PC-9 (cell line): ENCODE results near the gene UNC5B. TPM values are rescaled to one million over a fixed set of nuclear protein-coding genes. Genes with fewer than 3 reads are reported as not detected.

Experiments used
- BruUV-seq: library from RNA; stranded (reverse); fragments of 400-500 nt; replicated peaks from 2 replicates; lab custom pipeline; 2021; lab: Mats Ljungman, UMichigan
- CTCF ChIA-PET: fragments of 300-600 bp; sonication (Branson Sonifier 250); formaldehyde crosslinking; loops from one replicate; lab custom pipeline; 2022; ENCODE audit warnings: antibody characterized with exemption; lab: Charles Lee
- POLR2A ChIA-PET: fragments of 300-600 bp; sonication (Branson Sonifier 250); formaldehyde crosslinking; loops from one replicate; lab custom pipeline; 2022; ENCODE audit warnings: antibody characterized with exemption; ENCODE audit not compliant: unreplicated experiment; lab: Charles Lee
- DNase-seq, 2 experiments: peaks; one replicate each; pipeline versions ENCODE4 v3.0.0 to v3.0.0-alpha.2; 2015 to 2022; ENCODE audit warnings: mixed read lengths in 1 of 2
- H2AFZ ChIP-seq: fragments of 200-600 bp; sonication (generic); 2 replicates; pipeline ENCODE4 v1.8.1; 2017; ENCODE audit warnings: antibody characterized with exemption
- H3F3A ChIP-seq: fragments of 200-600 bp; sonication (generic); 2 replicates; pipeline ENCODE4 v1.8.1; 2017; ENCODE audit warnings: antibody characterized with exemption, mild to moderate bottlenecking, low read depth; ENCODE audit not compliant: insufficient read depth
- H3K27ac ChIP-seq: fragments of 200-600 bp; sonication (generic); 2 replicates; pipeline ENCODE4 v1.6.1; 2016; ENCODE audit warnings: mixed run types
- H3K27me3 ChIP-seq: fragments of 200-600 bp; sonication (generic); 2 replicates; pipeline ENCODE4 v1.6.1; 2016; ENCODE audit warnings: low read depth, mixed run types; ENCODE audit not compliant: insufficient read depth
- H3K36me3 ChIP-seq: fragments of 200-600 bp; sonication (generic); 2 replicates; pipeline ENCODE4 v1.6.1; 2016; ENCODE audit warnings: low read depth, mixed run types
- H3K4me1 ChIP-seq: fragments of 200-600 bp; sonication (generic); replicated peaks from 2 replicates; pipeline ENCODE4 v1.6.1; 2016; ENCODE audit warnings: mixed run types; ENCODE audit not compliant: insufficient read depth
- H3K4me2 ChIP-seq: fragments of 200-600 bp; sonication (generic); 2 replicates; pipeline ENCODE4 v1.6.1; 2017; ENCODE audit warnings: mixed run types
- H3K4me3 ChIP-seq: fragments of 200-600 bp; sonication (generic); 2 replicates; pipeline ENCODE4 v1.6.1; 2016; ENCODE audit warnings: mixed run types
- H3K79me2 ChIP-seq: fragments of 200-600 bp; sonication (generic); 2 replicates; pipeline ENCODE4 v1.6.1; 2017; ENCODE audit warnings: low read depth, mixed run types
- H3K9me2 ChIP-seq: fragments of 200-600 bp; sonication (generic); 2 replicates; pipeline ENCODE4 v1.8.1; 2017; ENCODE audit warnings: mild to moderate bottlenecking; ENCODE audit not compliant: insufficient read depth
- H3K9me3 ChIP-seq: fragments of 200-600 bp; sonication (generic); 2 replicates; pipeline ENCODE4 v1.8.1; 2016; ENCODE audit warnings: low read depth; ENCODE audit not compliant: insufficient read depth
- H4K20me1 ChIP-seq: fragments of 200-600 bp; sonication (generic); 2 replicates; pipeline ENCODE4 v1.8.1; 2017; ENCODE audit not compliant: insufficient read depth
- EZH2 ChIP-seq: fragments of 200-600 bp; sonication (generic); IDR thresholded peaks from 2 replicates; pipeline ENCODE4 v1.8.0; 2017; ENCODE audit warnings: antibody characterized with exemption, low read depth
- intact Hi-C: fragments of 100-400 bp; cut with micrococcal nuclease; formaldehyde crosslinking; loops from one replicate; pipeline ENCODE4 v1.10.0; 2022; ENCODE audit not compliant: unreplicated experiment
- total RNA-seq: library from RNA; stranded (reverse); gene quantifications from 2 replicates; pipeline ENCODE4 v1.2.3, GENCODE V29; 2021
- TF ChIP-seq, protein P1 (sequence below): fragments of 200-600 bp; sonication (generic); conservative IDR thresholded peaks from 2 replicates; pipeline ENCODE4 v1.6.1; 2017; ENCODE audit warnings: mixed run types, antibody characterized with exemption, mild to moderate bottlenecking, moderate library complexity

The UNC5B gene
- total RNA-seq, 1 experiment from 2014 or later: 1.7 TPM

DNA sequence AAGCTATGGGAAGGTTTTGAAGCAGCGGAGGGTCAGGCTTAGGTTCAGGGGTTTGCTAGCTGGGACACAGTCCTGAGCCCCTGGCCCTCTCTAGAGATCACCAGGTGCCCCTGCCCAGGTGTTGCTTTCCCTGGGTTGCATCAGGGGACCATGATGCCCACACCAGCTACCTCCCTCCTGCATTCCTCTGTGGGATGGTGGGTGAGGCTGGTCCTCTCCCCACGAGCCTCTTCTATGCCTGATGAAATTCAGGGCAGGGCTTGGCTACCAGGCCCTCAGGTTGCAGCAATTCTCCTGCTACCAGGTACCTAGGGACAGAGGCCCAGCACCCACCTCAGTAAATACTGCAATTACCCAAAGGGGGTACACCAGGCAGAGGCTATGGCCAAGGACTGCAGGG, 95.9 kb downstream of the UNC5B start:
- TF ChIP-seq, protein P1, sequence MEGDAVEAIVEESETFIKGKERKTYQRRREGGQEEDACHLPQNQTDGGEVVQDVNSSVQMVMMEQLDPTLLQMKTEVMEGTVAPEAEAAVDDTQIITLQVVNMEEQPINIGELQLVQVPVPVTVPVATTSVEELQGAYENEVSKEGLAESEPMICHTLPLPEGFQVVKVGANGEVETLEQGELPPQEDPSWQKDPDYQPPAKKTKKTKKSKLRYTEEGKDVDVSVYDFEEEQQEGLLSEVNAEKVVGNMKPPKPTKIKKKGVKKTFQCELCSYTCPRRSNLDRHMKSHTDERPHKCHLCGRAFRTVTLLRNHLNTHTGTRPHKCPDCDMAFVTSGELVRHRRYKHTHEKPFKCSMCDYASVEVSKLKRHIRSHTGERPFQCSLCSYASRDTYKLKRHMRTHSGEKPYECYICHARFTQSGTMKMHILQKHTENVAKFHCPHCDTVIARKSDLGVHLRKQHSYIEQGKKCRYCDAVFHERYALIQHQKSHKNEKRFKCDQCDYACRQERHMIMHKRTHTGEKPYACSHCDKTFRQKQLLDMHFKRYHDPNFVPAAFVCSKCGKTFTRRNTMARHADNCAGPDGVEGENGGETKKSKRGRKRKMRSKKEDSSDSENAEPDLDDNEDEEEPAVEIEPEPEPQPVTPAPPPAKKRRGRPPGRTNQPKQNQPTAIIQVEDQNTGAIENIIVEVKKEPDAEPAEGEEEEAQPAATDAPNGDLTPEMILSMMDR: no peak
- no peak for TF ChIP-seq EZH2
- Histone ChIP-seq H2AFZ (no peak overlapping the region), H3K9me2 (no peaks in the 10 kb centered on the region), H3F3A (peaks cover 5% of the 10 kb centered on the region; the same call in 1 of the 2 replicates), H3K27me3 (no peaks in the 10 kb centered on the region), H3K79me2 (no peaks in the 10 kb centered on the region), H3K27ac (peak overlapping the region; percentile 29; the same call in 1 of the 2 replicates), H4K20me1 (no peaks in the 10 kb centered on the region), H3K9me3 (no peaks in the 10 kb centered on the region), H3K4me2 (no peak overlapping the region), H3K4me3 (no peak overlapping the region), H3K4me1 (peaks cover 32% of the 10 kb centered on the region), H3K36me3 (no peaks in the 10 kb centered on the region)
- DNase-seq: no peak
- ChIA-PET CTCF (interaction anchor here (0.9 kb wide), 1 partner anchor 400 kb away, joined by 3 read pairs; no protein-coding TSS in a partner anchor), POLR2A (no interaction called here)
- no TSS peak for BruUV-seq
- intact Hi-C loops: no loop called here

DNA sequence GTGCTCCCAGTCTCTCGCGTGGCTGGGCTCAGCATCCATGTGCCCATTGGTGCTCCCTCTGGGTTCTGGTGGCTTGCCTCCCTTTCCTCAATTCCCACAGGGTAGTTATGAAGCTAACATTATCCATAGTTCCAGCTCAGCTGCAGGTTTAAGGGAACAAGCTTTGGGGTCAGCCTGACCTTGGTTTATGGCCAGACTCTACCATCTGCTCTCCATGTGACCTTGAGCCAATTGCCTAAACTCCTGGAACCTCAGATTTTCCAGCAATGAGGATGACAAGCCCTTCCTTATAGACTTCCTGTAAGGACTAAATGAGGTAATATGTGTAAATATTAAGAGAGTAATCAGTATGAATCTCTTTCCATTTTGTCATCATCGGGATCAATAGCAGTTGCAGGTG, 96.6 kb downstream of the UNC5B start:
- Histone ChIP-seq H3K79me2 (no peaks in the 10 kb centered on the region), H3K4me1 (peaks cover 32% of the 10 kb centered on the region), H4K20me1 (no peaks in the 10 kb centered on the region), H3K9me2 (no peaks in the 10 kb centered on the region), H2AFZ (no peak overlapping the region), H3K4me2 (no peak overlapping the region), H3K27ac (no peak overlapping the region), H3F3A (peaks cover 5% of the 10 kb centered on the region; the same call in 1 of the 2 replicates), H3K9me3 (no peaks in the 10 kb centered on the region), H3K36me3 (no peaks in the 10 kb centered on the region), H3K4me3 (no peak overlapping the region), H3K27me3 (no peaks in the 10 kb centered on the region)
- ChIA-PET POLR2A (interaction anchor here (0.8 kb wide), 1 partner anchor 463 kb away, joined by 5 read pairs; no protein-coding TSS in a partner anchor), CTCF (no interaction called here)
- intact Hi-C loops: no loop called here
- TF ChIP-seq EZH2: no peak
- TF ChIP-seq, protein P1: no peak
- DNase-seq: no peak
- BruUV-seq: no TSS peak

DNA sequence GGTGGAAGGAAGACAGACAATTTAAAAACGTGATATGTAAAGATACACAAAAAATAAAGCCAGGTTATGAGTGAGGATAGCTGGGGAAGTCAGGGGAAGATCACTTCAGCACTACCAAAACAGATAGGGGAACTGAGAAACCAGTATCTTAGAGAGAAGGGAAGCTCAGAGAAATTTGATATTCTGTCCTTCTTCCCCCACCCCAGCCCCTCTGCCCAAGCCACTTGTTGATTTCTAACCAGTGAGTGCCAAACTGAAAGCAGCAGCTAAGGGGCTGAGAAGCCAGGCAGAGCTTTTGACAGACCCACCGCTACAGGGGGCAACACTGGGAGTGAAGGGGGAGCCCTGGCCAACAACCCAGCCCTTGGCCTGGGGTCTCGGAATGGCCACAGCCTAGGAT, 97.5 kb downstream of the UNC5B start:
- ChIA-PET POLR2A (interaction anchor here (0.7 kb wide), 1 partner anchor 466 kb away, joined by 7 read pairs; no protein-coding TSS in a partner anchor), CTCF (interaction anchor here (0.6 to 0.8 kb wide), 2 partner anchors 399 to 737 kb away, joined by 3 read pairs; no protein-coding TSS in a partner anchor)
- TF ChIP-seq, protein P1: no peak
- TF ChIP-seq EZH2: no peak
- DNase-seq: no peak
- peaks cover 38% of the 10 kb centered on the region for H3K4me1 ChIP-seq
- no peak overlapping the region for H3K4me3 ChIP-seq
- H3K36me3 ChIP-seq: no peaks in the 10 kb centered on the region
- no TSS peak for BruUV-seq
- no peak overlapping the region for H3K4me2 ChIP-seq
- no peaks in the 10 kb centered on the region for H3K27me3 ChIP-seq
- H3F3A ChIP-seq: peaks cover 5% of the 10 kb centered on the region; the same call in 1 of the 2 replicates
- intact Hi-C loops: loop anchor here (5.0 to 10.0 kb wide), 3 partner anchors 502 to 1025 kb away; no protein-coding TSS in a partner anchor
- no peaks in the 10 kb centered on the region for H3K79me2 ChIP-seq
- no peaks in the 10 kb centered on the region for H3K9me2 ChIP-seq
- no peak overlapping the region for H2AFZ ChIP-seq
- no peaks in the 10 kb centered on the region for H4K20me1 ChIP-seq
- H3K9me3 ChIP-seq: no peaks in the 10 kb centered on the region
- H3K27ac ChIP-seq: no peak overlapping the region
